Trophoblast cell (in vitro differentiated cells and primary cell): Measurements from ENCODE around the gene LPAR1.

Experiments
- DNase-seq, 2 donors: peaks; one replicate each; pipeline ENCODE4 v3.0.0-alpha.2; 2016
- H2AFZ ChIP-seq: 2 replicates; pipeline ENCODE4 v1.6.1; 2013; ENCODE audit warnings: low read length, moderate library complexity, mild to moderate bottlenecking; ENCODE audit not compliant: insufficient read depth, poor library complexity
- H2AK5ac ChIP-seq: 2 replicates; pipeline ENCODE4 v1.6.1; 2013; ENCODE audit warnings: mild to moderate bottlenecking, low read length
- H2BK120ac ChIP-seq: 2 replicates; pipeline ENCODE4 v1.6.1; 2013; ENCODE audit warnings: low read length, mild to moderate bottlenecking, moderate library complexity; ENCODE audit not compliant: insufficient read depth, poor library complexity
- H2BK12ac ChIP-seq: 2 replicates; pipeline ENCODE4 v1.6.1; 2013; ENCODE audit warnings: mild to moderate bottlenecking, low read length, moderate library complexity
- H2BK5ac ChIP-seq: 2 replicates; pipeline ENCODE4 v1.6.1; 2013; ENCODE audit warnings: low read length, low read depth, moderate library complexity, mild to moderate bottlenecking; ENCODE audit not compliant: poor library complexity
- H3K14ac ChIP-seq: 2 replicates; pipeline ENCODE4 v1.6.1; 2013; ENCODE audit warnings: mild to moderate bottlenecking, low read length
- H3K18ac ChIP-seq: 2 replicates; pipeline ENCODE4 v1.6.1; 2013; ENCODE audit warnings: mild to moderate bottlenecking, low read length
- H3K23ac ChIP-seq: 2 replicates; pipeline ENCODE4 v1.6.1; 2013; ENCODE audit warnings: low read length
- H3K27ac ChIP-seq: 2 replicates; pipeline ENCODE4 v1.5.1; 2013; ENCODE audit warnings: low read depth, mild to moderate bottlenecking, inconsistent platforms, low read length, moderate library complexity
- H3K27me3 ChIP-seq: 2 replicates; pipeline ENCODE4 v1.6.1; 2013; ENCODE audit warnings: inconsistent platforms, mild to moderate bottlenecking, low read length, moderate library complexity; ENCODE audit not compliant: insufficient read depth
- H3K36me3 ChIP-seq, 2 experiments: 1 replicate in 1 of 2; 2 replicates in 1 of 2; pipeline ENCODE4 v1.6.1; 2013; ENCODE audit warnings: low read length in 2 of 2, mild to moderate bottlenecking in 2 of 2, moderate library complexity in 1 of 2; ENCODE audit not compliant: insufficient read depth in 2 of 2, control insufficient read depth in 1 of 2
- H3K4ac ChIP-seq: 2 replicates; pipeline ENCODE4 v1.6.1; 2013; ENCODE audit warnings: low read depth, mild to moderate bottlenecking, low read length, moderate library complexity
- H3K4me1 ChIP-seq, 2 experiments: 1 replicate in 1 of 2; 2 replicates in 1 of 2; pipeline ENCODE4 v1.6.1; 2013; ENCODE audit warnings: low read length in 2 of 2, mild to moderate bottlenecking in 2 of 2, moderate library complexity in 1 of 2; ENCODE audit not compliant: insufficient read depth in 2 of 2, control insufficient read depth in 1 of 2
- H3K4me2 ChIP-seq: 2 replicates; pipeline ENCODE4 v1.6.1; 2013; ENCODE audit warnings: inconsistent platforms, mild to moderate bottlenecking, low read length, moderate library complexity
- H3K4me3 ChIP-seq: 2 replicates; pipeline ENCODE4 v1.5.1; 2013; ENCODE audit warnings: mild to moderate bottlenecking, low read depth, low read length, inconsistent platforms
- H3K79me1 ChIP-seq: one replicate; pipeline ENCODE4 v1.6.1; 2013; ENCODE audit warnings: low read length
- H3K79me2 ChIP-seq: 2 replicates; pipeline ENCODE4 v1.6.1; 2013; ENCODE audit warnings: low read length, mild to moderate bottlenecking; ENCODE audit not compliant: control insufficient read depth, insufficient read depth, poor library complexity
- H3K9ac ChIP-seq: 2 replicates; pipeline ENCODE4 v1.6.1; 2013; ENCODE audit warnings: mild to moderate bottlenecking, low read length
- H3K9me3 ChIP-seq: 2 replicates; pipeline ENCODE4 v1.6.1; 2013; ENCODE audit warnings: low read depth, mild to moderate bottlenecking, control low read depth, inconsistent platforms, low read length; ENCODE audit not compliant: insufficient read depth
- H4K12ac ChIP-seq: 2 replicates; pipeline ENCODE4 v1.6.1; 2013; ENCODE audit warnings: low read depth, mild to moderate bottlenecking, low read length, moderate library complexity
- H4K8ac ChIP-seq: 2 replicates; pipeline ENCODE4 v1.6.1; 2013; ENCODE audit warnings: low read depth, mild to moderate bottlenecking, low read length, moderate library complexity
- H4K91ac ChIP-seq: one replicate; pipeline ENCODE4 v1.6.1; 2013; ENCODE audit warnings: low read depth, mild to moderate bottlenecking, low read length, moderate library complexity
- WGBS: extraction: QIAGEN DNeasy Blood & Tissue Kit; methylation state at CpG from one replicate; pipeline ENCODE4 v1.1.7; 2013; ENCODE audit warnings: missing lambda C conversion rate; ENCODE audit not compliant: insufficient read length, insufficient coverage; ENCODE audit errors: extremely low coverage; 5-methylcytosine and 5-hydroxymethylcytosine counted together

LPAR1 gene

GRCh38 chr9:111030492-111030891 lies 7.8 kb downstream of the LPAR1 start:
- Histone ChIP-seq H3K23ac (no peak overlapping the region), H2BK5ac (no peak overlapping the region), H3K18ac (no peak overlapping the region), H3K4me1 (no peaks in the 10 kb centered on the region), H4K12ac (no peak overlapping the region), H3K79me2 (no peaks in the 10 kb centered on the region), H3K9me3 (no peaks in the 10 kb centered on the region), H3K27ac (no peak overlapping the region), H3K4me3 (no peak overlapping the region), H2AK5ac (no peak overlapping the region), H2AFZ (no peak overlapping the region), H3K36me3 (no peaks in the 10 kb centered on the region), H3K4me2 (no peak overlapping the region), H2BK12ac (no peak overlapping the region), H3K27me3 (no peaks in the 10 kb centered on the region), H4K91ac (no peak overlapping the region), H3K9ac (no peak overlapping the region), H4K8ac (no peak overlapping the region), H3K79me1 (no peaks in the 10 kb centered on the region), H3K14ac (no peak overlapping the region), H2BK120ac (no peak overlapping the region), H3K4ac (no peak overlapping the region)
- WGBS, result no CpG with 5 or more reads among the region's 5 CpGs
- no peak for DNase-seq

GRCh38 chr9:111029260-111029659 lies 9.0 kb downstream of the LPAR1 start:
- WGBS, result no CpG with 5 or more reads among the region's 4 CpGs
- Histone ChIP-seq H4K91ac (no peak overlapping the region), H3K14ac (no peak overlapping the region), H3K18ac (no peak overlapping the region), H2AFZ (no peak overlapping the region), H4K12ac (no peak overlapping the region), H2AK5ac (no peak overlapping the region), H3K4me2 (no peak overlapping the region), H3K4me3 (no peak overlapping the region), H3K27ac (no peak overlapping the region), H3K4ac (no peak overlapping the region), H3K79me1 (no peaks in the 10 kb centered on the region), H3K9ac (no peak overlapping the region), H3K79me2 (no peaks in the 10 kb centered on the region), H3K9me3 (no peaks in the 10 kb centered on the region), H2BK5ac (no peak overlapping the region), H3K23ac (no peak overlapping the region), H3K4me1 (no peaks in the 10 kb centered on the region), H2BK120ac (no peak overlapping the region), H2BK12ac (no peak overlapping the region), H3K36me3 (no peaks in the 10 kb centered on the region), H3K27me3 (no peaks in the 10 kb centered on the region), H4K8ac (no peak overlapping the region)
- DNase-seq, result no peak

DNA sequence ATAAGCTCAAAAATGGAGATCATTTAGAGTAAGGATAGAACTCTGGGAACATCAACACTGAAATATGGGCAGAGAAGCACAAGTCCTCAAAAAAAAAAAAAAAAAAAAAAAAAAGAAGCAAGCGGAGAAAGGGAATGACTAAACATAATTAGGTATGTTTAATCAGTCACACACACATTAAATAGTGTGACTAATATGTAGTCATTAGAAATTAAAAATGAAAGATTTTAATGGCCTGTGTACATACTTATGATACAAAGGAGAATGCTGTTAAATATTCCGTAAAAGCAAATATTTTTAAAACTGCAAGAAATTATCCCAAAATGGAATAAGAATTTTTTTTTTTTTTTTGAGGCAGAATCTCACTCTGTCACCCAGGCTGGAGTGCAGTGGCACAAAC lies 10.5 kb downstream of the LPAR1 start:
- Histone ChIP-seq H3K9ac (no peak overlapping the region), H2AK5ac (no peak overlapping the region), H2BK12ac (no peak overlapping the region), H3K4me1 (no peaks in the 10 kb centered on the region), H4K8ac (no peak overlapping the region), H3K23ac (no peak overlapping the region), H3K14ac (no peak overlapping the region), H4K91ac (no peak overlapping the region), H3K79me1 (no peaks in the 10 kb centered on the region), H2BK5ac (no peak overlapping the region), H3K18ac (no peak overlapping the region), H3K4ac (no peak overlapping the region), H2BK120ac (no peak overlapping the region), H3K4me2 (no peak overlapping the region), H4K12ac (no peak overlapping the region), H3K79me2 (no peaks in the 10 kb centered on the region), H3K9me3 (no peaks in the 10 kb centered on the region), H3K27me3 (no peaks in the 10 kb centered on the region), H2AFZ (no peak overlapping the region), H3K4me3 (no peak overlapping the region), H3K27ac (no peak overlapping the region), H3K36me3 (no peaks in the 10 kb centered on the region)
- WGBS, result no CpG with 5 or more reads among the region's 2 CpGs
- DNase-seq, result no peak

DNA sequence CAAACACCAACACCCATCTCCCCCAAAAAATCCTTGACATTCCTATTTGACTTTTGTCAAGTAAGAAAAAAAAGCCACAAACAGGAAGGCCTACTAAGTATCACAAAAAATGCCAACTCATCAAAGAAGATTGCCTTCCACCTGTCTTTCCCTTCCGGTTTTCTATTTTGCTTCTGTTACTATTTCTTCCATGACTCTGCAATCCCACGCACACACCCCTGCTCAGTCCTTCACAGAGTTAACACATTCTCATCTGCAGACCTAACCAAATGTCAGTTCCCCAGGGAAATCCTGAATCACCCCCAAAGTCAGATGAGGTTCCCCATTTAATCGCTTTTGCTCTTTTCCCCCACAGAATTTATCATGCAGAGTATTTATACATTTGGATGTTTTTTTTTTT lies 15.1 kb downstream of the LPAR1 start:
- no peak overlapping the region for H4K91ac ChIP-seq

More for the DNA sequence above, 15.1 kb downstream of the LPAR1 start:
- DNase-seq, result no peak
- WGBS, result no CpG with 5 or more reads among the region's 3 CpGs
- no peaks in the 10 kb centered on the region for H3K27me3 ChIP-seq
- no peaks in the 10 kb centered on the region for H3K79me1 ChIP-seq
- H3K4ac ChIP-seq, result no peak overlapping the region
- no peak overlapping the region for H2BK12ac ChIP-seq
- H3K4me2 ChIP-seq, result no peak overlapping the region
- no peak overlapping the region for H2BK120ac ChIP-seq
- H3K36me3 ChIP-seq, result no peaks in the 10 kb centered on the region
- no peak overlapping the region for H3K14ac ChIP-seq
- no peak overlapping the region for H3K27ac ChIP-seq
- H4K8ac ChIP-seq, result no peak overlapping the region
- no peak overlapping the region for H4K12ac ChIP-seq
- H3K23ac ChIP-seq, result no peak overlapping the region
- H3K79me2 ChIP-seq, result no peaks in the 10 kb centered on the region
- no peaks in the 10 kb centered on the region for H3K4me1 ChIP-seq
- H3K9ac ChIP-seq, result no peak overlapping the region
- H2AFZ ChIP-seq, result no peak overlapping the region
- H3K9me3 ChIP-seq, result no peaks in the 10 kb centered on the region
- no peak overlapping the region for H2AK5ac ChIP-seq
- H3K18ac ChIP-seq, result no peak overlapping the region
- H3K4me3 ChIP-seq, result no peak overlapping the region
- H2BK5ac ChIP-seq, result no peak overlapping the region
